ENCODE results near the gene MUC13. TPM values are rescaled to one million over a fixed set of nuclear protein-coding genes. Genes with fewer than 3 reads are reported as not detected.

MUC13 gene
- total RNA-seq, 1 donor from 2014 or later = not detected

DNA sequence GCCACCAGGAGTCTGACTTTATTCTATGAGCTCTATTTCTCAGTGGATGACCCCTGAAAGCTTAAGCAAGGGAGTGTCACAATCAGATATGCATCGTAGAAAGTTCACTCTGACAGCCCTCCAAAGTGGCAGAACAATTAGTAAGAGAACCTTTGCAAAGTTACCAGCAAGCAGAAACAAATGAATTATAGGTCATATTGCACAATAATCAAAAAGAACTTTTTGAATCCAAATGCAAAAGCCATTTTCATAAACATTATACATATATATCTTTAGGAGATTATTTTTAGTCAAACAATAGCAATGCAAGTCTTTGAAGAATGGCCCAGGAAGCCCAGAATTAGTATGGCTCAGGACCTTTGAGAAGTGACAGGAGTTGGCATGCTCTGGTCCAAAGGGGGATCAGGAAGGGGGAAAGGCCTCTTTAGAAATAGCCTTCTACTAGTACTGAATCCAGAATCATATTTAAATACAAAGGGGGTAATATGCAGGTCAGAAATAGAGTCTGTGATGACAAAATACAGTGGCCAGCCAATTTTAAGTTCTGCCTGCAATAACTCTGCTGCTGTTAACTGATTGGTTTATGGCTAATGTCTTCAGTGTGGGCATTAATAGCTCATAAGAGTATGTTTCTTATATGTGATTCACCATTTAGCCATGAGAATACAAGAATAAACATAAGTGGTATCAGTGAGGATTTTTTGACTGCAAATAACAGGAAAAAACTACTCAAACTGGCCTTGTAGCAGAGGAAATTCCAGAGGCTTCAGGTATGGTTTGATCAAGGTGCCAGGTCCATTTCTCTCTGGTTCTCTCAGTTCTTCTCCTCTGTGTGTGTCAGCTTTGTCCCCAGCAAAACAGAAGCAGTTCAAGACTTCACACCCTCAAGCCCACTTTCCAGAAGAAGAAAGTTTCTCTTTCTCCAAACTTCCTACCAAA is 30.4 kb downstream of the MUC13 start:
- DNase-seq (ENCODE audit: low read depth in 2 of 2) = no peak

DNA sequence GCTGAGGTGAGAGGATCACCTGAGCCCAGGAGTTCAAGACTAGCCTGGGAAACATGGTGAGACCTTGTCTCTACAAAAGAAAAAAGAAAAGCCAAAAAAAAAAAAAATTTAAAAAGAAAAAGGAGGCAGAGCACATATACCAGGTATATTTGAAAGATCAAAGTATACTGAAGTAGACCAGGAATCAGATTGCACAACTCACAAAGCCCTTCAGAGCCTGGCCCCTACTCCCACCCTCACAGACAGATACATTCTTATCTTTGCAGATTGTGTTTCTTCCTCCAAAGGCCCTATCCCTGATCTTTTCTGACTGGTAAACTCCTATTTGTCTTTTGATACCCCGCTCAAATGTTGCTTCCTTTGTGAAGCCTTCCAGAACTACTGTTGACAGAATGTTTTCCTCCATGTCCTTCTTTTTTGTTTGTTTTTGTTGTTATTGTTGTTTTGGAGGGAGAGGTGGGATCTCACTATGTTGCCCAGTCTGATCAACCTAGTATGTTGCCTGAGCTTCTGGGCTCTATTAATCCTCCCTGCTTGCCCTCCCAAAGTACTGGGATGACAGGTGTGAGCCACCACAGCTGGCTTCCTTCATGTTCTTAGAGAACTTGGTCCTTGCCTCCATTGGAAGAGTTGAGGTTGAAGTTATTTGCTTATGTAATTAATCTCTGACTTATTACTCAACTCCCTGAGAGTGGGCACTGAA is 37.6 kb downstream of the MUC13 start:
- DNase-seq (ENCODE audit: low read depth in 2 of 2) = no peak

DNA sequence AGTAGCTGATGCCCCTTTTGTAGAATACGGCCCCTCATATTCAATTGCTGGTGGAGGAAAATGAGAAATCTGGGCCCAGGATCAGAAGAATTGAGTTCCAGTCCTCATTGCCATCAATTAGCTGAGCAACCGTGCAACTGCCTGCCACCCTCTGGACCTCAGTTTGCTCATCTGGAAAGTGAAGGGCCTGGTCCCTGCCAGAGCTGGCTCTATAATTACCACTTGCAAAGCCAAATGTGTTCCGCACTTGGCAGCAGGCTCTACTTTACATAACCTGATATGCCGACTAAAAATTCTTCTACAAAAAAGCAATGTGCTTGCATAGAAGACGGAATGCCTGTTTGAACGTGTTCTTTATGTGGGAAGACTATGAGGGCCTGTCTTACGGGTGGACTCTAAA is 38.8 kb downstream of the MUC13 start:
- DNase-seq (ENCODE audit: low read depth in 2 of 2) = no peak

- no peak for DNase-seq (ENCODE audit: low read depth in 2 of 2)
These were observed 41.0 kb downstream of the MUC13 start for GRCh38 chr3:124893526-124893925.

GRCh38 chr3:124890573-124891190 is 43.9 kb downstream of the MUC13 start:
- DNase-seq (ENCODE audit: low read depth in 2 of 2) = no peak

- DNase-seq (ENCODE audit: low read depth in 2 of 2) = no peak
These were observed 45.8 kb downstream of the MUC13 start for GRCh38 chr3:124888482-124889441.

DNA sequence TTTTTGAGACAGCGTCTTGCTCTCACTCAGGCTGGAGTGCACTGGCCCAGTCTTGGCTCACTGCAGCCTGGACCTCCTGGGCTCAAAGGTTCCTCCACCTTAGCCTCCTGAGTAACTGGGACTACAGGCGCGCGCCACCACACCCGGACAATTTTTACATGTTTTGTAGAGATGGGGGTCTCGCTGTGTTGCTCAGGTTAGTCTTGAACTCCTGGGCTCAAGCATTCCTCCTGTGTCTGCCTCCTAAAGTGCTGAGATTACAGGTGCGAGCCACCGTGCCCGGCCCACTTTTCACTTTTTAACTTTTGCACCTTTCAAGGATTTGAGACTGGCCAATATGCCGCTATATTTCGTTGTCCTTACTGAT is 46.6 kb downstream of the MUC13 start:
- no peak for DNase-seq (ENCODE audit: low read depth in 2 of 2)

- DNase-seq (ENCODE audit: low read depth in 2 of 2) = peak in 1 of 2 donors; percentile 68
These were observed 47.2 kb downstream of the MUC13 start, which contains the start of gene ITGB5 for GRCh38 chr3:124887177-124887931. TSS of gene ITGB5 (minus strand) at chr3:124887365. CDS start at chr3:124887000, 365 bp downstream.

DNA sequence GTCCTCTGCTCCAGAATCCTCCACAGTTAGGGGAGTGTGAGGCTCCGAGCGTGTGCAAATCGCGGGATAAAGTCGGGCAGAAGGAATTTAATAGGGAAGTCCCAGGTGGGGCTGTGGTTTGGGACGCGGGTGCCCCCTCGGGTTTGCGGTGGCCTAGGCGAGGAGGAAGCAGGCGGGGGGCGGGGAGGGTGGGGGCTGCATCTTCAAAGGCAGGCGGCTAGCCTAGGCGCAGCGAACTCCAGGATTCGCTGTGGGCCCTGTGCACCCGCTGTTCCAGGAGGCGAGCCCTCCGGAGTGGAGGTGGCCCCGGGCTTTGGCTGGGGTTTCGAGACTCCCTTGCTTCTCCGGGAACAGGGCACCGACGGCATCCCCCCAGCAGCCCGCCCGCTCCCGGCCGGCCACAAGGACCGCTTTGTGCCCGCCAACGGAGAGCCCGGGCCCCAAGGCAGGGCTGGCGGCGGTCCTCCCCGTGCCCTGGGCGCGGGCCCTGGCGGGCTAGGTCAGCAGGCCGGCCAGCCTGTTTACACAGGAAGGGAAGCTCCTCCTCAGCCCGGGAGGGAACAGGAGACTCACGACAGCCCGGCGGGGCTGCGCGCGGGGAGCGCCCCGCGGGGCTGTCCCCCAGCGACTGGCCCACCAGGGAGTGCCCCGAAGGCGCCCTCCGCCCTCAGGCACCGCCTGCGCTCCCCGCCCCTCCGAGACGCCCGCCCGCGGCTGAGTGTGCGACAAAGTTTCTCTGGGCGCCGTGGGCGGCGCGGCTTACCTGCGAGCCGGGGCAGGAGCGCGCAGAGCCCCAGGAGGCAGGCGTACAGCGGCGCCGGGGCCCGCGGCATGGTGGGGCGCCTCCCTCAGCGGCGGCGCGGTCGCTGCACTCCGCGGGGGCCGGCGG is 48.1 kb downstream of the MUC13 start:
- peak in 1 of 2 donors; percentile 58 for DNase-seq (ENCODE audit: low read depth in 2 of 2)

DNA sequence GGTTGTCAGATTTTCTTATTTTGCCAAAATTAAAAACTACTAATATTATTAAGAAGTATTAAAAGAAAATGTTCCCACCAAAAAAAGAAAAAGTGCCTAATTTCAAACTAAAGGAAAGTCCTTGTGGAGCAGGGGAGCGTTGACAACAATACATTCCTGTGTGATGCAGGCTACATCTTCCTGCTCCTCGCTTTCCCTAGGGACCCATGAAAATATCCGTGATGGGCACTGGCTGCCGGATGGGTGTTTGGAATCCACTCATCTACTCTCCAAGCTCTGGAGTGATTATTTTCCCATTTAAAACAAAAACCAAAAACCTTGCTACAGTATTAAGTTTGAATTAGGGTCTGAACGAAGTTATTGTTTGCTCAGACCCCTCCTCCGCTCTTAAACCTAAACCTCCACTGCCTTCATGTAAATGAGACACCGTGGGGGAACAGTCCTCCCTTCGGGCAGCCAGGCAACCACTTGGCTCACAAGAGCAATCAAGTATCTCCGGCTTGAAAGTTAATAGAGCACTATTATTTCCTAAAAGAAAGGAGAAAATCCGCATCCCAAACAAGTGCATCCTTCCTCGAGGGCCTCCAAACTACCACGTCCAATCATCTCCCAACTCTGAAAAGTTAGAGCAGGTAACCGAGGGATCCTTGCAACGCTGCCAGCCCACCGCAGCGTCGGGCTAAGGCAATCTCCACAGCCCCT is 48.9 kb downstream of the MUC13 start:
- no peak for DNase-seq (ENCODE audit: low read depth in 2 of 2)

DNA sequence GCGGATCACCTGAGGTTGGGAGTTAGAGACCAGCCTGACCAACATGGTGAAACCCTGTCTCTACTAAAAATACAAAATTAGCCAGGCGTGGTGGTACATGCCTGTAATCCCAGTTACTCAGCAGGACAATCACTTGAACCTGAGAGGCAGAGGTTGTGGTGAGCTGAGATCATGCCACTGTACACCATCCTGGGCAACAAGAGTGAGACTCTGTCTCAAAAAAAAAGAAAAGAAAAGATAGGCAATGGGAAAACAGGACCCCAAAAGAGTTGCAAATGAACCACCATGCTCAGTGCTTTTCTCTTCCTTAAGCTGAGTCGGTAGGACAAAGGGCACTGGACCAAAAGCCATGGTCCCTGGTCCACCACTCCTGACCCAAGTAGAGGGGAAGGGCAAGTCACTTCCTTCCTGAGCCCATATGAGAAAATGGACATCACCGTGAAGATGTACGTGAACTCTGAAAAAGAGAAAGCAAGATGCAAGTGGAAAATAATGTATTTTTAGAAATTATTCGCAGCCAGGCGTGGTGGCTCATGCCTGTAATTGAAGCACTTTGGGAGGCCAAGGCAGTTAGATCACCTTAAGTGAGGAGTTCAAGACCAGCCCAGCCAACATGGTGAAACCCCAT is 50.0 kb downstream of the MUC13 start:
- no peak for DNase-seq (ENCODE audit: low read depth in 2 of 2)

GRCh38 chr3:124883766-124884473 is 50.6 kb downstream of the MUC13 start:
- DNase-seq (ENCODE audit: low read depth in 2 of 2) = peak in 1 of 2 donors; percentile 23

DNA sequence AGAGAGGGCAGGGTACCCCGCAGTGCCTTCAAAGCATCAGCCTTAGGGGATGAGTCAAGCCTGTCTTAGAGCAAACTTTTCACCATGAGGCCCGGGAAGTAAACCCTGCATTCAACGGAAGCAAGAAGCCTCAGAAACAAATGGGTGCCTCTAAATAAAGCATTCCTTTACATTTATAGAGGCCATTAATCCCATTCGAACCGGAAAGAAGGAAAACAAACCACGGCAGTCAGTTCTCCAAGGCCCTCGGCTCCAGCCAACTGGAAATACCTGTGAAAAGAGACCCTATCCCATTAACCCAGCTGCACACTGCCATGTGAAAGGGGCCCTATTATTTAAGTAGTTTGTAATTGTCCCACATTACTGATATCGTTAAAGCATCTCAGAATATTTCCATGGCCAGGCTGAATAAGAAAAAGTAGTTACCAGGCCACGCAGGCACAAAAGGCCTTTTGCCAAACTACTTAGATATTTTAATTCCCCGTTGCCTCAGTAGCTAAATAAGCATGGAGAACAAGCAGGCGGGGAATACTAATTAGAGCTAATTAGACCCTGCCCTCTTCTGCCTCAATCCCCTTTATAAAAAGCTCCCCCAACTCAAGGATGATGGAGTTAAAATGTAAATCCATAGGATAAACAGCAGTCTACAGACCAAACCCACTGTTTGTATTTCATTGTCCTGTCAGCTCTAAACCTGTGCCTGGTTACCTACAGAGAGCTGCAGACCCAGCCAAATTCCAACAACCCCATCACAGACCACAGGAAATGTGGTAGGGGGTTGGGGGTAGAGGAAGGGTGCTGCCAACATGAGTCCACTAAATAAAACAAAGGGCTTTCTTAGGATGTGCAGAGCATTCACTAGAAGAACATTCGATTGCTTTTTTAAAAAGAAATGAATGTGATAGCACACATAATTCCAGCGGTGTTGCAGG is 51.5 kb downstream of the MUC13 start:
- no peak for DNase-seq (ENCODE audit: low read depth in 2 of 2)

GRCh38 chr3:124881976-124882697 is 52.4 kb downstream of the MUC13 start:
- no peak for DNase-seq (ENCODE audit: low read depth in 2 of 2)

DNA sequence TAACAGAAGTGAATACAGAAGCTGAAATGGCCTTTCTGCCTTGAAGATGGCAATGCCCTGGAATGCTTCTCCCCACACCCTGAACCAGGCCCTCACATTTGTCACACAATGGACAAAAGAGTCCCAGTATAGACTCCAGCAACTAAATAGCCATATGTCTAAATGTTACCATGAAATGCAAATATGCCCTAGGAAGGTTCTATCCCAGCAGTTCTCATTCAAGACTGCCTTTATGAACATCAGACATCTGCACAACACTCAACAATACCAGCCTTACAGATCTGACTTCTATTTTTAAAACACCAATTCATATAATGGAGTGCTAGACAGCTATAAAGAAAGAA is 55.2 kb downstream of the MUC13 start:
- DNase-seq (ENCODE audit: low read depth in 2 of 2) = no peak

All from dermis microvascular lymphatic vessel endothelial cell (primary cell).